ENCODE data around the gene CACNA1C.

CACNA1C gene

GRCh38 chr12:2551412-2551900 is 498.7 kb downstream of the CACNA1C start:
- Mint-ChIP-seq H3K4me1 (no peaks in the 10 kb centered on the region), H3K36me3 (no peaks in the 10 kb centered on the region), H3K27me3 (peaks cover 3% of the 10 kb centered on the region), H3K27ac (no peak overlapping the region), H3K4me3 (no peak overlapping the region), H3K9me3 (no peaks in the 10 kb centered on the region)

GRCh38 chr12:2552000-2552756 is 499.4 kb downstream of the CACNA1C start:
- H3K4me3 Mint-ChIP-seq = no peak overlapping the region
- H3K27ac Mint-ChIP-seq = no peak overlapping the region
- H3K27me3 Mint-ChIP-seq = peaks cover 3% of the 10 kb centered on the region
- H3K36me3 Mint-ChIP-seq = no peaks in the 10 kb centered on the region
- no peaks in the 10 kb centered on the region for H3K9me3 Mint-ChIP-seq
- no peaks in the 10 kb centered on the region for H3K4me1 Mint-ChIP-seq

GRCh38 chr12:2553388-2554126 is 500.8 kb downstream of the CACNA1C start:
- Mint-ChIP-seq H3K4me3 (no peak overlapping the region), H3K27me3 (peaks cover 3% of the 10 kb centered on the region), H3K36me3 (no peaks in the 10 kb centered on the region), H3K4me1 (no peaks in the 10 kb centered on the region), H3K27ac (no peak overlapping the region), H3K9me3 (no peaks in the 10 kb centered on the region)

- no peaks in the 10 kb centered on the region for H3K27me3 Mint-ChIP-seq
- H3K9me3 Mint-ChIP-seq = no peaks in the 10 kb centered on the region
- H3K36me3 Mint-ChIP-seq = no peaks in the 10 kb centered on the region
- H3K4me1 Mint-ChIP-seq = no peaks in the 10 kb centered on the region
- H3K4me3 Mint-ChIP-seq = no peak overlapping the region
- no peak overlapping the region for H3K27ac Mint-ChIP-seq
Measured at GRCh38 chr12:2555487-2556082, 502.8 kb downstream of the CACNA1C start.

- Mint-ChIP-seq H3K27me3 (no peaks in the 10 kb centered on the region), H3K27ac (no peak overlapping the region), H3K36me3 (no peaks in the 10 kb centered on the region), H3K4me1 (no peaks in the 10 kb centered on the region), H3K4me3 (no peak overlapping the region), H3K9me3 (no peaks in the 10 kb centered on the region)
Measured at GRCh38 chr12:2557597-2557996, 504.8 kb downstream of the CACNA1C start.

GRCh38 chr12:2559931-2560330 is 507.1 kb downstream of the CACNA1C start:
- Mint-ChIP-seq H3K4me1 (no peaks in the 10 kb centered on the region), H3K36me3 (no peaks in the 10 kb centered on the region), H3K27ac (no peak overlapping the region), H3K9me3 (no peaks in the 10 kb centered on the region), H3K27me3 (peaks cover 2% of the 10 kb centered on the region), H3K4me3 (no peak overlapping the region)

GRCh38 chr12:2560356-2560755 is 507.6 kb downstream of the CACNA1C start:
- Mint-ChIP-seq H3K4me3 (no peak overlapping the region), H3K27ac (no peak overlapping the region), H3K36me3 (no peaks in the 10 kb centered on the region)

GRCh38 chr12:2561367-2561766 is 508.6 kb downstream of the CACNA1C start:
- Mint-ChIP-seq H3K9me3 (no peaks in the 10 kb centered on the region), H3K4me3 (no peak overlapping the region), H3K27me3 (peaks cover 2% of the 10 kb centered on the region), H3K36me3 (no peaks in the 10 kb centered on the region), H3K27ac (no peak overlapping the region), H3K4me1 (no peaks in the 10 kb centered on the region)

More at GRCh38 chr12:2560356-2560755, 507.6 kb downstream of the CACNA1C start:
- Mint-ChIP-seq H3K27me3 (peaks cover 2% of the 10 kb centered on the region), H3K4me1 (no peaks in the 10 kb centered on the region), H3K9me3 (no peaks in the 10 kb centered on the region)

- H3K9me3 Mint-ChIP-seq = no peaks in the 10 kb centered on the region
- peaks cover 2% of the 10 kb centered on the region for H3K27me3 Mint-ChIP-seq
- H3K4me1 Mint-ChIP-seq = no peaks in the 10 kb centered on the region
- H3K4me3 Mint-ChIP-seq = no peak overlapping the region
- no peak overlapping the region for H3K27ac Mint-ChIP-seq
- H3K36me3 Mint-ChIP-seq = no peaks in the 10 kb centered on the region
Measured at GRCh38 chr12:2562400-2562799, 509.6 kb downstream of the CACNA1C start.

GRCh38 chr12:2563709-2564108 is 510.9 kb downstream of the CACNA1C start:
- no peaks in the 10 kb centered on the region for H3K36me3 Mint-ChIP-seq
- H3K27ac Mint-ChIP-seq = no peak overlapping the region
- no peaks in the 10 kb centered on the region for H3K9me3 Mint-ChIP-seq
- peaks cover 2% of the 10 kb centered on the region for H3K27me3 Mint-ChIP-seq
- H3K4me3 Mint-ChIP-seq = no peak overlapping the region
- no peaks in the 10 kb centered on the region for H3K4me1 Mint-ChIP-seq

- Mint-ChIP-seq H3K4me1 (no peaks in the 10 kb centered on the region), H3K27ac (no peak overlapping the region), H3K4me3 (no peak overlapping the region), H3K9me3 (no peaks in the 10 kb centered on the region), H3K36me3 (no peaks in the 10 kb centered on the region), H3K27me3 (peaks cover 2% of the 10 kb centered on the region)
Measured at GRCh38 chr12:2566161-2566560, 513.4 kb downstream of the CACNA1C start.

- no peak overlapping the region for H3K27ac Mint-ChIP-seq
- no peaks in the 10 kb centered on the region for H3K36me3 Mint-ChIP-seq
- peaks cover 2% of the 10 kb centered on the region for H3K27me3 Mint-ChIP-seq
- H3K9me3 Mint-ChIP-seq = no peaks in the 10 kb centered on the region
- H3K4me3 Mint-ChIP-seq = no peak overlapping the region
- H3K4me1 Mint-ChIP-seq = no peaks in the 10 kb centered on the region
Measured at GRCh38 chr12:2567711-2568110, 514.9 kb downstream of the CACNA1C start.

GRCh38 chr12:2570562-2570961 is 517.8 kb downstream of the CACNA1C start:
- no peak overlapping the region for H3K4me3 Mint-ChIP-seq

GRCh38 chr12:2574355-2574935 is 521.7 kb downstream of the CACNA1C start:
- H3K36me3 Mint-ChIP-seq = no peaks in the 10 kb centered on the region
- no peaks in the 10 kb centered on the region for H3K4me1 Mint-ChIP-seq
- no peak overlapping the region for H3K27ac Mint-ChIP-seq
- H3K9me3 Mint-ChIP-seq = no peaks in the 10 kb centered on the region
- no peak overlapping the region for H3K4me3 Mint-ChIP-seq
- peaks cover 4% of the 10 kb centered on the region for H3K27me3 Mint-ChIP-seq

More at GRCh38 chr12:2570562-2570961, 517.8 kb downstream of the CACNA1C start:
- no peaks in the 10 kb centered on the region for H3K9me3 Mint-ChIP-seq
- no peaks in the 10 kb centered on the region for H3K4me1 Mint-ChIP-seq
- no peak overlapping the region for H3K27ac Mint-ChIP-seq
- H3K27me3 Mint-ChIP-seq = peaks cover 4% of the 10 kb centered on the region
- no peaks in the 10 kb centered on the region for H3K36me3 Mint-ChIP-seq

GRCh38 chr12:2575245-2575644 is 522.5 kb downstream of the CACNA1C start:
- Mint-ChIP-seq H3K27ac (no peak overlapping the region), H3K27me3 (peaks cover 4% of the 10 kb centered on the region), H3K36me3 (no peaks in the 10 kb centered on the region), H3K4me3 (no peak overlapping the region), H3K9me3 (no peaks in the 10 kb centered on the region), H3K4me1 (no peaks in the 10 kb centered on the region)

Data from activated naive CD4-positive, alpha-beta T cell treated with anti-CD3 and anti-CD28 coated beads, Interleukin-2, amount 50 U/mL, for 24 hours (primary cell).